Stomach (tissue), 9 donors: Measurements from ENCODE around the gene MCCD1. TPM values are rescaled to one million over a fixed set of nuclear protein-coding genes. Genes with fewer than 3 reads are reported as not detected.

Experiments used
- DNase-seq, 2 donors: peaks; one replicate each; pipeline versions ENCODE4 v3.0.0 to v3.0.0-alpha.2; 2013 to 2019
- H3K27ac ChIP-seq, 5 donors: fragments of 200-600 bp in 4 of 5; sonication (generic) in 4 of 5; one replicate each; pipeline ENCODE4 v1.5.1; 2013 to 2019; ENCODE audit warnings: mild to moderate bottlenecking in 1 of 5, moderate library complexity in 1 of 5
- H3K27me3 ChIP-seq, 3 donors: fragments of 200-600 bp; sonication (generic); one replicate each; pipeline ENCODE4 v1.5.1; 2017 to 2019; ENCODE audit warnings: mixed run types in 1 of 3
- H3K36me3 ChIP-seq, 4 donors: fragments of 200-600 bp; sonication (generic); 1 replicate in 3 of 4; 2 replicates in 1 of 4; pipeline ENCODE4 v1.5.1; 2016 to 2019
- H3K4me1 ChIP-seq, 4 donors: fragments of 200-600 bp; sonication (generic); one replicate each; pipeline ENCODE4 v1.5.1; 2016 to 2019
- H3K4me3 ChIP-seq, 4 donors: fragments of 200-600 bp; sonication (generic) in 3 of 4; one replicate each; pipeline ENCODE4 v1.5.1; 2016 to 2019; ENCODE audit warnings: mild to moderate bottlenecking in 1 of 4
- H3K9me3 ChIP-seq, 4 donors: fragments of 200-600 bp; sonication (generic); one replicate each; pipeline ENCODE4 v1.5.1; 2016 to 2019
- EP300 ChIP-seq: sonication (generic); formaldehyde crosslinking; IDR thresholded peaks from one replicate; pipeline ENCODE4 v1.6.1; 2017; ENCODE audit warnings: antibody characterized with exemption
- POLR2A ChIP-seq, 4 donors: fragments of 450-650 bp; IDR thresholded peaks; one replicate each; pipeline ENCODE4 v1.6.1; 2016; ENCODE audit warnings: antibody characterized with exemption in 4 of 4, control low read depth in 2 of 4, mild to moderate bottlenecking in 1 of 4, moderate library complexity in 1 of 4
- POLR2AphosphoS5 ChIP-seq, 3 donors: sonication (generic); formaldehyde crosslinking; IDR thresholded peaks; one replicate each; pipeline ENCODE4 v1.6.1; 2016; ENCODE audit warnings: antibody characterized with exemption in 3 of 3
- WGBS, 5 donors: extraction: QIAGEN DNeasy Blood & Tissue Kit in 3 of 5; methylation state at CpG; one replicate each; pipeline versions ENCODE4 v1.1.5 to v1.1.7; 2013 to 2018; 5-methylcytosine and 5-hydroxymethylcytosine counted together
- intact Hi-C: fragments of 100-400 bp; cut with DNase I; formaldehyde crosslinking; loops from one replicate; pipeline ENCODE4 v1.15.1; 2023; ENCODE audit warnings: low total_unique reads
- polyA plus RNA-seq, 3 donors: library from polyadenylated mRNA; stranded (reverse); fragments of 200-250 nt; gene quantifications; one replicate each; pipeline ENCODE4 v1.2.3, GENCODE V29; 2013
- total RNA-seq, 5 donors: library from RNA; depleted of rRNA; stranded (reverse); fragments of >200 nt; gene quantifications; one replicate each; pipeline versions ENCODE4 v1.1.0 to v1.2.3, GENCODE V29; 2014 to 2016
- TF ChIP-seq, protein P1 (sequence below), 7 experiments: fragments of 450-650 bp in 4 of 7; fragments of 200-600 bp in 3 of 7; sonication (generic) in 3 of 7; IDR thresholded peaks; one replicate each; pipeline ENCODE4 v1.5.1; 2016 to 2019; ENCODE audit warnings: antibody characterized with exemption in 7 of 7, control low read depth in 2 of 7, mild to moderate bottlenecking in 1 of 7
- donor health status: healthy with polysubstance abuse.
- donor health status: Bipolar disorder and iron deficiency.
- donor health status: healthy.

Gene MCCD1
- total and polyA plus RNA-seq, 8 donors, result not detected

DNA sequence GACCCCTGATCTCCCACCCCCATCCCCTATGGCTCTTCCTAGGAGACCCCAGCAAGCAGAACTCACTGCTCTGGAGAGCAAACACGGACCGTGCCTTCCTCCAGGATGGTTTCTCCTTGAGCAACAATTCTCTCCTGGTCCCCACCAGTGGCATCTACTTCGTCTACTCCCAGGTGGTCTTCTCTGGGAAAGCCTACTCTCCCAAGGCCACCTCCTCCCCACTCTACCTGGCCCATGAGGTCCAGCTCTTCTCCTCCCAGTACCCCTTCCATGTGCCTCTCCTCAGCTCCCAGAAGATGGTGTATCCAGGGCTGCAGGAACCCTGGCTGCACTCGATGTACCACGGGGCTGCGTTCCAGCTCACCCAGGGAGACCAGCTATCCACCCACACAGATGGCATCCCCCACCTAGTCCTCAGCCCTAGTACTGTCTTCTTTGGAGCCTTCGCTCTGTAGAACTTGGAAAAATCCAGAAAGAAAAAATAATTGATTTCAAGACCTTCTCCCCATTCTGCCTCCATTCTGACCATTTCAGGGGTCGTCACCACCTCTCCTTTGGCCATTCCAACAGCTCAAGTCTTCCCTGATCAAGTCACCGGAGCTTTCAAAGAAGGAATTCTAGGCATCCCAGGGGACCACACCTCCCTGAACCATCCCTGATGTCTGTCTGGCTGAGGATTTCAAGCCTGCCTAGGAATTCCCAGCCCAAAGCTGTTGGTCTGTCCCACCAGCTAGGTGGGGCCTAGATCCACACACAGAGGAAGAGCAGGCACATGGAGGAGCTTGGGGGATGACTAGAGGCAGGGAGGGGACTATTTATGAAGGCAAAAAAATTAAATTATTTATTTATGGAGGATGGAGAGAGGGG, 44.7 kb downstream of the MCCD1 start:
- WGBS, 5 donors, result 80 to 93% (median 83%) methylated on average over 9 of the region's 9 CpGs
- Histone ChIP-seq H3K9me3 (no peaks in the 10 kb centered on the region), H3K27me3 (peaks cover 0 to 8% (median 0%) of the 10 kb centered on the region in 3 donors), H3K4me3 (no peak overlapping the region), H3K4me1 (peaks cover 0 to 18% (median 2%) of the 10 kb centered on the region in 4 donors), H3K36me3 (no peaks in the 10 kb centered on the region), H3K27ac (no peak overlapping the region)
- TF ChIP-seq EP300 (no peak), POLR2AphosphoS5 (IDR thresholded peaks at IDR 0.05) (no peak)
- intact Hi-C loops, result no loop called here
- DNase-seq, result no peak

- WGBS, 5 donors, result 69 to 84% (median 75%) methylated on average over 14 of the region's 14 CpGs
- peaks cover 0 to 18% (median under 1%) of the 10 kb centered on the region in 4 donors for H3K4me1 ChIP-seq
- no peak for TF ChIP-seq POLR2A (IDR thresholded peaks at IDR 0.05)
- TF ChIP-seq, protein P1, sequence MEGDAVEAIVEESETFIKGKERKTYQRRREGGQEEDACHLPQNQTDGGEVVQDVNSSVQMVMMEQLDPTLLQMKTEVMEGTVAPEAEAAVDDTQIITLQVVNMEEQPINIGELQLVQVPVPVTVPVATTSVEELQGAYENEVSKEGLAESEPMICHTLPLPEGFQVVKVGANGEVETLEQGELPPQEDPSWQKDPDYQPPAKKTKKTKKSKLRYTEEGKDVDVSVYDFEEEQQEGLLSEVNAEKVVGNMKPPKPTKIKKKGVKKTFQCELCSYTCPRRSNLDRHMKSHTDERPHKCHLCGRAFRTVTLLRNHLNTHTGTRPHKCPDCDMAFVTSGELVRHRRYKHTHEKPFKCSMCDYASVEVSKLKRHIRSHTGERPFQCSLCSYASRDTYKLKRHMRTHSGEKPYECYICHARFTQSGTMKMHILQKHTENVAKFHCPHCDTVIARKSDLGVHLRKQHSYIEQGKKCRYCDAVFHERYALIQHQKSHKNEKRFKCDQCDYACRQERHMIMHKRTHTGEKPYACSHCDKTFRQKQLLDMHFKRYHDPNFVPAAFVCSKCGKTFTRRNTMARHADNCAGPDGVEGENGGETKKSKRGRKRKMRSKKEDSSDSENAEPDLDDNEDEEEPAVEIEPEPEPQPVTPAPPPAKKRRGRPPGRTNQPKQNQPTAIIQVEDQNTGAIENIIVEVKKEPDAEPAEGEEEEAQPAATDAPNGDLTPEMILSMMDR (IDR thresholded peaks at IDR 0.05), result no peak
- TF ChIP-seq EP300, result no peak
- no peak for TF ChIP-seq POLR2AphosphoS5 (IDR thresholded peaks at IDR 0.05)
- DNase-seq, result no peak
- no peak overlapping the region for H3K4me3 ChIP-seq
- H3K9me3 ChIP-seq, result no peaks in the 10 kb centered on the region
- peaks cover 0 to 8% (median 0%) of the 10 kb centered on the region in 3 donors for H3K27me3 ChIP-seq
- no peaks in the 10 kb centered on the region for H3K36me3 ChIP-seq
- peak overlapping the region in 2 of 5 donors; percentile 56 to 76 for H3K27ac ChIP-seq
- intact Hi-C loops, result no loop called here
These were observed 45.6 kb downstream of the MCCD1 start for GRCh38 chr6:31574106-31575061.

DNA sequence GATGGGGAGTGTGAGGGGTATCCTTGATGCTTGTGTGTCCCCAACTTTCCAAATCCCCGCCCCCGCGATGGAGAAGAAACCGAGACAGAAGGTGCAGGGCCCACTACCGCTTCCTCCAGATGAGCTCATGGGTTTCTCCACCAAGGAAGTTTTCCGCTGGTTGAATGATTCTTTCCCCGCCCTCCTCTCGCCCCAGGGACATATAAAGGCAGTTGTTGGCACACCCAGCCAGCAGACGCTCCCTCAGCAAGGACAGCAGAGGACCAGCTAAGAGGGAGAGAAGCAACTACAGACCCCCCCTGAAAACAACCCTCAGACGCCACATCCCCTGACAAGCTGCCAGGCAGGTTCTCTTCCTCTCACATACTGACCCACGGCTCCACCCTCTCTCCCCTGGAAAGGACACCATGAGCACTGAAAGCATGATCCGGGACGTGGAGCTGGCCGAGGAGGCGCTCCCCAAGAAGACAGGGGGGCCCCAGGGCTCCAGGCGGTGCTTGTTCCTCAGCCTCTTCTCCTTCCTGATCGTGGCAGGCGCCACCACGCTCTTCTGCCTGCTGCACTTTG, 46.7 kb downstream of the MCCD1 start, which contains the start of gene TNF:
Gene TNF (plus strand): TSS at position 231 of the 567 bp plus-strand sequence. CDS start 177 bp downstream, at position 408.
- peaks cover 0 to 8% (median 0%) of the 10 kb centered on the region in 3 donors for H3K27me3 ChIP-seq
- peak within 1 kb of the TSS in 4 of 5 donors; percentile 49 to 76 (median 57) for H3K27ac ChIP-seq
- TF ChIP-seq POLR2A (IDR thresholded peaks at IDR 0.05), result no peak
- TF ChIP-seq, protein P1 (IDR thresholded peaks at IDR 0.05), result no peak
- TF ChIP-seq POLR2AphosphoS5 (IDR thresholded peaks at IDR 0.05), result peak in 2 of 3 donors; percentile 63 to 64
- TF ChIP-seq EP300, result no peak
- intact Hi-C loops, result no loop called here
- peaks cover 0 to 21% (median 2%) of the 10 kb centered on the region in 4 donors for H3K4me1 ChIP-seq
- H3K9me3 ChIP-seq, result no peaks in the 10 kb centered on the region
- H3K4me3 ChIP-seq, result peak within 1 kb of the TSS; percentile 14 to 40 (median 32)
- peak; percentile 32 to 60 for DNase-seq
- 42 to 69% (median 46%) methylated on average over 17 to 19 of the region's 19 CpGs for WGBS, 5 donors
- H3K36me3 ChIP-seq, result no peaks in the 10 kb centered on the region

DNA sequence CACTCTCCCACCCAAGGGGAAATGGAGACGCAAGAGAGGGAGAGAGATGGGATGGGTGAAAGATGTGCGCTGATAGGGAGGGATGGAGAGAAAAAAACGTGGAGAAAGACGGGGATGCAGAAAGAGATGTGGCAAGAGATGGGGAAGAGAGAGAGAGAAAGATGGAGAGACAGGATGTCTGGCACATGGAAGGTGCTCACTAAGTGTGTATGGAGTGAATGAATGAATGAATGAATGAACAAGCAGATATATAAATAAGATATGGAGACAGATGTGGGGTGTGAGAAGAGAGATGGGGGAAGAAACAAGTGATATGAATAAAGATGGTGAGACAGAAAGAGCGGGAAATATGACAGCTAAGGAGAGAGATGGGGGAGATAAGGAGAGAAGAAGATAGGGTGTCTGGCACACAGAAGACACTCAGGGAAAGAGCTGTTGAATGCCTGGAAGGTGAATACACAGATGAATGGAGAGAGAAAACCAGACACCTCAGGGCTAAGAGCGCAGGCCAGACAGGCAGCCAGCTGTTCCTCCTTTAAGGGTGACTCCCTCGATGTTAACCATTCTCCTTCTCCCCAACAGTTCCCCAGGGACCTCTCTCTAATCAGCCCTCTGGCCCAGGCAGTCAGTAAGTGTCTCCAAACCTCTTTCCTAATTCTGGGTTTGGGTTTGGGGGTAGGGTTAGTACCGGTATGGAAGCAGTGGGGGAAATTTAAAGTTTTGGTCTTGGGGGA, 47.4 kb downstream of the MCCD1 start:
- WGBS, 5 donors, result 57 to 72% (median 71%) methylated on average over 8 of the region's 8 CpGs
- TF ChIP-seq POLR2A (IDR thresholded peaks at IDR 0.05) (no peak), POLR2AphosphoS5 (IDR thresholded peaks at IDR 0.05) (no peak), EP300 (no peak)
- TF ChIP-seq, protein P1 (IDR thresholded peaks at IDR 0.05), result no peak
- DNase-seq, result no peak
- Histone ChIP-seq H3K27me3 (peaks cover 0 to 8% (median 0%) of the 10 kb centered on the region in 3 donors), H3K27ac (peak overlapping the region in 4 of 5 donors; percentile 49 to 76 (median 57)), H3K4me3 (peak overlapping the region; percentile 14 to 40 (median 32)), H3K4me1 (peaks cover 4 to 25% (median 7%) of the 10 kb centered on the region in 4 donors), H3K36me3 (no peaks in the 10 kb centered on the region), H3K9me3 (no peaks in the 10 kb centered on the region)
- intact Hi-C loops, result no loop called here
